Caco-2 (cell line): ENCODE data around the gene TNFRSF17. TPM values are rescaled to one million over a fixed set of nuclear protein-coding genes. Genes with fewer than 3 reads are reported as not detected.
"Not testable (repeated sequence)": the region's sequence is repeated elsewhere in the genome, so short reads cannot be mapped to it uniquely, and the experiment has no call there.

ENCODE experiments used
- BruUV-seq: library from RNA; stranded (reverse); fragments of 400-500 nt; replicated peaks from 2 replicates; lab custom pipeline; 2021; lab: Mats Ljungman, UMichigan
- CTCF ChIA-PET: fragments of 300-600 bp; sonication (Branson Sonifier 250); formaldehyde crosslinking; loops from one replicate; lab custom pipeline; 2022; ENCODE audit warnings: antibody characterized with exemption; lab: Charles Lee
- POLR2A ChIA-PET: fragments of 300-600 bp; sonication (Branson Sonifier 250); formaldehyde crosslinking; loops from one replicate; lab custom pipeline; 2022; ENCODE audit warnings: antibody characterized with exemption; lab: Charles Lee
- DNase-seq, 2 experiments: peaks; one replicate each; pipeline versions ENCODE4 v3.0.0 to v3.0.0-alpha.2; 2020 to 2022
- H3K27me3 ChIP-seq: replicated peaks from 2 replicates; pipeline ENCODE4 v1.6.0; 2011; ENCODE audit warnings: low read length; ENCODE audit not compliant: control insufficient read depth, insufficient read depth
- H3K36me3 ChIP-seq: 2 replicates; pipeline ENCODE4 v1.5.1; 2011; ENCODE audit warnings: low read length; ENCODE audit not compliant: control insufficient read depth, insufficient read depth
- H3K4me1 ChIP-seq: fragments of 250-450 bp; sonication (Bioruptor Pico); 2 replicates; pipeline ENCODE4 v1.5.1; 2020; ENCODE audit warnings: mild to moderate bottlenecking
- H3K4me3 ChIP-seq: 2 replicates; pipeline ENCODE4 v1.5.1; 2011; ENCODE audit warnings: low read depth, mild to moderate bottlenecking, control low read depth, low read length
- H3K9me3 ChIP-seq: fragments of 250-450 bp; sonication (Bioruptor Pico); 2 replicates; pipeline ENCODE4 v1.5.1; 2020; ENCODE audit warnings: mild to moderate bottlenecking, moderate library complexity
- H3K27ac Mint-ChIP-seq: one replicate; pipeline ENCODE4 v1.8.0; 2022; ENCODE audit warnings: mixed read lengths; ENCODE audit not compliant: unreplicated experiment
- H3K27me3 Mint-ChIP-seq: one replicate; pipeline ENCODE4 v1.8.0; 2022; ENCODE audit warnings: mixed read lengths; ENCODE audit not compliant: insufficient read depth, unreplicated experiment
- H3K36me3 Mint-ChIP-seq: one replicate; pipeline ENCODE4 v1.8.0; 2022; ENCODE audit warnings: mild to moderate bottlenecking, mixed read lengths; ENCODE audit not compliant: insufficient read depth, unreplicated experiment
- H3K4me1 Mint-ChIP-seq: one replicate; pipeline ENCODE4 v1.8.0; 2022; ENCODE audit warnings: low read depth, mixed read lengths; ENCODE audit not compliant: unreplicated experiment
- H3K4me3 Mint-ChIP-seq: one replicate; pipeline ENCODE4 v1.8.0; 2022; ENCODE audit warnings: mild to moderate bottlenecking, moderate library complexity, mixed read lengths; ENCODE audit not compliant: unreplicated experiment
- H3K9me3 Mint-ChIP-seq: one replicate; pipeline ENCODE4 v1.8.0; 2022; ENCODE audit warnings: mixed read lengths; ENCODE audit not compliant: unreplicated experiment
- intact Hi-C: fragments of 100-400 bp; cut with micrococcal nuclease; formaldehyde crosslinking; loops from one replicate; pipeline ENCODE4 v1.10.0; 2022; ENCODE audit not compliant: unreplicated experiment
- total RNA-seq: library from RNA; stranded (reverse); gene quantifications from 2 replicates; pipeline ENCODE4 v1.2.3, GENCODE V29; 2022
- TF ChIP-seq, protein P1 (sequence below), 2 experiments: fragments of 200-600 bp in 1 of 2; IDR thresholded peaks; 1 replicate in 1 of 2; 2 replicates in 1 of 2; pipeline versions ENCODE4 v1.5.1 to v1.8.0; 2011 to 2022; ENCODE audit warnings: antibody characterized with exemption in 1 of 2, control low read depth in 1 of 2, inconsistent platforms in 1 of 2, low read depth in 1 of 2, low read length in 1 of 2, mild to moderate bottlenecking in 1 of 2, moderate library complexity in 1 of 2; ENCODE audit not compliant: insufficient read depth in 1 of 2, severe bottlenecking in 1 of 2, unreplicated experiment in 1 of 2

Gene TNFRSF17
- total RNA-seq, 1 experiment from 2014 or later = not detected

DNA sequence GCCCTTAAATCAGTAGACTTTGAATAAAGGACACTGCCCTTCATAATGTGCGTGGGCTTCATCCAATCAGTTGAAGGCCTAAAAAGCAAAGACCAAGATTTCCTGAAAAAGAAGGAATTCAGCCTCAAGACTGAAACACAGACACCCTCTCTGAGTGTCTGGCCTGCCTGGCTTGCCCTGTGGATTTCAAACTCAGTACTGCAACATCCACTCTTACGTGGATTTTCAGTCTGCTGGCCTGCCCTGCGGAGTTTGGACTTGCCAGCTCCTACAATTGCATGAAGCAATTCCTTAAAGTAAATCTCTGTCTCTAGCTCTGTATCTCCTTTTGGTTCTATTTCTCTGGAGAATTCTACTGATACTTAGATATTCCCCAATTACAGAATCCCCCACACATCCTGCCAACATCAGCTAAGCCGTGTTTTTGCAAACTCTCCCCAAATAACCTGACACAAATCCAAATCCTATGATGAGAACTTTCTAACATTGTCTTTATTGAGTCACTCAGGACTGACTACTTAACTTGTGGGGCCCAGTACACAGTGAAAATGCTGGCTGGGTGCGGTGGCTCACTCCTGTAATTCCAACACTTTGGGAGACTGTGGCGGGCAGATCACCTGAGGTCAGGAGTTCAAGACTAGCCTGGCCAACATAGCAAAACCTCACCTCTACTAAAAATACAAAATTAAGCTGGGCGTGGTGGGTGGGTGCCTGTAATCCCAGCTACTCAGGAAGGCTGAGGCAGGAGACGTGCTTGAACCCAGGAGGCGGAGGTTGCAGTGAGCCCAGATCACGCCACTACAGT, 7.2 kb upstream of the TNFRSF17 start:
- ChIA-PET CTCF (no interaction called here), POLR2A (interaction anchor here (0.5 to 0.8 kb wide), 2 partner anchors 11 to 228 kb away, joined by 3 read pairs; no protein-coding TSS in a partner anchor)
- DNase-seq = no peak
- no peaks in the 10 kb centered on the region for H3K27me3 Mint-ChIP-seq
- H3K4me3 Mint-ChIP-seq = no peak overlapping the region
- no peaks in the 10 kb centered on the region for H3K4me1 Mint-ChIP-seq
- H3K9me3 Mint-ChIP-seq = no peaks in the 10 kb centered on the region
- Histone ChIP-seq H3K4me1 (no peaks in the 10 kb centered on the region), H3K9me3 (no peaks in the 10 kb centered on the region), H3K4me3 (no peak overlapping the region), H3K36me3 (no peaks in the 10 kb centered on the region), H3K27me3 (no peaks in the 10 kb centered on the region)
- no peak overlapping the region for H3K27ac Mint-ChIP-seq
- no TSS peak for BruUV-seq
- H3K36me3 Mint-ChIP-seq = no peaks in the 10 kb centered on the region
- TF ChIP-seq, protein P1, sequence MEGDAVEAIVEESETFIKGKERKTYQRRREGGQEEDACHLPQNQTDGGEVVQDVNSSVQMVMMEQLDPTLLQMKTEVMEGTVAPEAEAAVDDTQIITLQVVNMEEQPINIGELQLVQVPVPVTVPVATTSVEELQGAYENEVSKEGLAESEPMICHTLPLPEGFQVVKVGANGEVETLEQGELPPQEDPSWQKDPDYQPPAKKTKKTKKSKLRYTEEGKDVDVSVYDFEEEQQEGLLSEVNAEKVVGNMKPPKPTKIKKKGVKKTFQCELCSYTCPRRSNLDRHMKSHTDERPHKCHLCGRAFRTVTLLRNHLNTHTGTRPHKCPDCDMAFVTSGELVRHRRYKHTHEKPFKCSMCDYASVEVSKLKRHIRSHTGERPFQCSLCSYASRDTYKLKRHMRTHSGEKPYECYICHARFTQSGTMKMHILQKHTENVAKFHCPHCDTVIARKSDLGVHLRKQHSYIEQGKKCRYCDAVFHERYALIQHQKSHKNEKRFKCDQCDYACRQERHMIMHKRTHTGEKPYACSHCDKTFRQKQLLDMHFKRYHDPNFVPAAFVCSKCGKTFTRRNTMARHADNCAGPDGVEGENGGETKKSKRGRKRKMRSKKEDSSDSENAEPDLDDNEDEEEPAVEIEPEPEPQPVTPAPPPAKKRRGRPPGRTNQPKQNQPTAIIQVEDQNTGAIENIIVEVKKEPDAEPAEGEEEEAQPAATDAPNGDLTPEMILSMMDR (IDR thresholded peaks at IDR 0.05; ENCODE audit: insufficient read depth in 1 of 2, low read depth in 1 of 2, low read length in 1 of 2, severe bottlenecking in 1 of 2, unreplicated experiment in 1 of 2) = no peak
- intact Hi-C loops = no loop called here

GRCh38 chr16:11962457-11962856, 2.6 kb upstream of the TNFRSF17 start:
- H3K27ac Mint-ChIP-seq, DNase-seq, H3K27me3 Mint-ChIP-seq, H3K9me3 Mint-ChIP-seq, CTCF ChIA-PET, H3K4me3 Mint-ChIP-seq, H3K9me3 ChIP-seq, intact Hi-C loops, POLR2A ChIA-PET, H3K36me3 ChIP-seq, BruUV-seq, H3K36me3 Mint-ChIP-seq, H3K4me1 Mint-ChIP-seq, H3K4me1 ChIP-seq, H3K4me3 ChIP-seq, H3K27me3 ChIP-seq: not testable (repeated sequence)

DNA sequence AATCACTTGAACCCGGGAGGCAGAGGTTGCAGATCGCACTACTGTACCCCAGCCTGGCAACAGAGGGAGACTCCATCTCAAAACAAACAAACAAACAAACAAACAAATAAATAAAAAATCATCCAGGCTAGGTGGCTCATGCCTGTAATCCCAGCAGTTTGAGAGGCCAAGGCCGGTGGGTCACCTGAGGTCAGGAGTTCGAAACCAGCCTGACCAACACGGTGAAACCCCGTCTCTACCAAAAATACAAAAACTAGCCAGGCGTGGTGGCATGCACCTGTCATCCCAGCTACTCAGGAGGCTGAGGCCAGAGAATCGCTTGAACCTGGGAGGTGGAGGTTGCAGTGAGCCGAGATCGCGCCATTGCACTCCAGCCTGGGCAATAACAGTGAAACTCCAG, 2.0 kb upstream of the TNFRSF17 start:
- H3K4me3 Mint-ChIP-seq, H3K36me3 Mint-ChIP-seq, BruUV-seq, H3K27me3 Mint-ChIP-seq, intact Hi-C loops, H3K27ac Mint-ChIP-seq, H3K9me3 Mint-ChIP-seq, H3K9me3 ChIP-seq, H3K27me3 ChIP-seq, H3K4me1 Mint-ChIP-seq, H3K4me3 ChIP-seq, CTCF ChIA-PET, H3K36me3 ChIP-seq, DNase-seq, H3K4me1 ChIP-seq: not testable (repeated sequence)
- POLR2A ChIA-PET = interaction anchor here (0.7 kb wide), 1 partner anchor 14 kb away, joined by 9 read pairs; the partner anchor contains the start of gene SNX29

DNA sequence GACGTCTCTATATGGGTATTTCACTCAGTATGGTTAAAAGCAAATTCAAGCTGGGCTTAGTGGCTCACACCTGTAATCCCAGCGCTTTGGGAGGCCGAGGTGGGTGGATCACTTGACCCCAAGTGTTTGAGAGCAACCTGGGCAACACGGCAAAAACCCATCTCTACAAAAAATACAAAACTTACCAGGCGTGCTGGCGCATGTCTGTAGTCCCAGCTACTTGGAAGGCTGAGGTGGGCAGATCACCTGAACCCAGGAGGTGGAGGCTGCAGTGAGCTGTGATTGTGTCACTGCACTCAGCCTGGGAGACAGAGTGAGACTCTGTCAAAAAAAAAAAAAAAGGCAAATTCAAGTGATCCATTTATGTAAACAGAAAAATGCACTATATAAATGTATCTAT, 1.3 kb upstream of the TNFRSF17 start:
- no peak overlapping the region for H3K4me3 Mint-ChIP-seq
- H3K4me1 Mint-ChIP-seq = no peaks in the 10 kb centered on the region
- TF ChIP-seq, protein P1 (IDR thresholded peaks at IDR 0.05; ENCODE audit: insufficient read depth in 1 of 2, low read depth in 1 of 2, low read length in 1 of 2, severe bottlenecking in 1 of 2, unreplicated experiment in 1 of 2) = no peak
- ChIA-PET CTCF (interaction anchor here (1.7 kb wide), 1 partner anchor 104 kb away, joined by 4 read pairs; no protein-coding TSS in a partner anchor), POLR2A (no interaction called here)
- BruUV-seq = no TSS peak
- no peaks in the 10 kb centered on the region for H3K36me3 Mint-ChIP-seq
- H3K4me1 ChIP-seq = no peaks in the 10 kb centered on the region
- H3K27ac Mint-ChIP-seq = no peak overlapping the region
- H3K9me3 Mint-ChIP-seq = no peaks in the 10 kb centered on the region
- intact Hi-C loops = no loop called here
- H3K27me3 Mint-ChIP-seq = no peaks in the 10 kb centered on the region
- H3K36me3 ChIP-seq = no peaks in the 10 kb centered on the region
- no peaks in the 10 kb centered on the region for H3K27me3 ChIP-seq
- no peak overlapping the region for H3K4me3 ChIP-seq
- no peak for DNase-seq
- H3K9me3 ChIP-seq = no peaks in the 10 kb centered on the region
